Gastrocnemius medialis (tissue), 4 donors: ENCODE results near the gene OTUB1. TPM values are rescaled to one million over a fixed set of nuclear protein-coding genes. Genes with fewer than 3 reads are reported as not detected.
"Not testable (repeated sequence)": the region's sequence is repeated elsewhere in the genome, so short reads cannot be mapped to it uniquely, and the experiment has no call there.

Experiments used
- ATAC-seq, 2 donors: fragments of 150-250 bp; one replicate each; pipeline ENCODE4 v1.9.1; 2016
- DNase-seq, 2 donors: peaks; one replicate each; pipeline ENCODE4 v3.0.0-alpha.2; 2019
- H3K27ac ChIP-seq, 4 donors: fragments of 200-600 bp; sonication (generic); 1 replicate in 1 of 4; 2 replicates in 3 of 4; pipeline ENCODE4 v1.5.1; 2016 to 2018; ENCODE audit warnings: mild to moderate bottlenecking in 2 of 4, moderate library complexity in 1 of 4
- H3K27me3 ChIP-seq, 3 donors: fragments of 200-600 bp; sonication (generic) in 2 of 3; 1 replicate in 1 of 3; 2 replicates in 2 of 3; pipeline versions ENCODE4 v1.5.1 to v1.6.0; 2016 to 2019; ENCODE audit warnings: mild to moderate bottlenecking in 1 of 3, moderate library complexity in 1 of 3
- H3K36me3 ChIP-seq, 2 donors: fragments of 200-600 bp; sonication (generic) in 1 of 2; one replicate each; pipeline ENCODE4 v1.5.1; 2017 to 2018
- H3K4me1 ChIP-seq, 2 donors: fragments of 200-600 bp; sonication (generic) in 1 of 2; one replicate each; pipeline ENCODE4 v1.5.1; 2016 to 2017; ENCODE audit warnings: mild to moderate bottlenecking in 2 of 2
- H3K4me3 ChIP-seq, 4 donors: fragments of 200-600 bp; sonication (generic) in 3 of 4; 1 replicate in 1 of 4; 2 replicates in 3 of 4; pipeline ENCODE4 v1.5.1; 2016 to 2019; ENCODE audit warnings: mild to moderate bottlenecking in 2 of 4
- H3K9me3 ChIP-seq, 3 donors: fragments of 200-600 bp; sonication (generic) in 2 of 3; 1 replicate in 1 of 3; 2 replicates in 2 of 3; pipeline ENCODE4 v1.5.1; 2016 to 2019
- POLR2A ChIP-seq, 2 donors: fragments of 450-650 bp; IDR thresholded peaks; one replicate each; pipeline ENCODE4 v1.6.1; 2017; ENCODE audit warnings: antibody characterized with exemption in 2 of 2, mild to moderate bottlenecking in 2 of 2, moderate library complexity in 2 of 2
- in situ Hi-C, 4 donors: fragments of 200-750 bp; cut with MboI; loops; one replicate each; pipeline versions ENCODE4 v1.15.0 to v1.8.0; 2017; ENCODE audit warnings: low sequenced_read_pairs in 4 of 4
- intact Hi-C: fragments of 100-400 bp; cut with DNase I; formaldehyde crosslinking; loops from one replicate; pipeline ENCODE4 v1.15.1; 2023; ENCODE audit warnings: low total_unique reads
- total RNA-seq, 4 donors: library from RNA; depleted of rRNA; stranded (reverse); fragments of >200 nt; gene quantifications; one replicate each; pipeline versions ENCODE4 v1.1.0 to v1.2.3, GENCODE V29; 2016
- TF ChIP-seq, protein P1 (sequence below), 5 experiments: fragments of 450-650 bp in 3 of 5; fragments of 200-600 bp in 2 of 5; sonication (generic) in 2 of 5; IDR thresholded peaks in 4 of 5; conservative IDR thresholded peaks in 1 of 5; 1 replicate in 4 of 5; 2 replicates in 1 of 5; pipeline ENCODE4 v1.5.1; 2016 to 2019; ENCODE audit warnings: antibody characterized with exemption in 5 of 5, mild to moderate bottlenecking in 3 of 5, moderate library complexity in 3 of 5

OTUB1 gene
- total RNA-seq, 4 donors from 2014 or later: 48.0 to 70.3 (median 59.5) TPM

GRCh38 chr11:63961608-63962412 is 24.4 kb upstream of the OTUB1 start:
- no peak overlapping the region for H3K27ac ChIP-seq
- in situ Hi-C loops (no loop called here), intact Hi-C loops (no loop called here)
- no peak for DNase-seq
- H3K27me3 ChIP-seq: no peaks in the 10 kb centered on the region
- H3K4me1 ChIP-seq: no peaks in the 10 kb centered on the region
- H3K4me3 ChIP-seq: no peak overlapping the region
- no peaks in the 10 kb centered on the region for H3K36me3 ChIP-seq
- H3K9me3 ChIP-seq: no peaks in the 10 kb centered on the region
- ATAC-seq: no peak
- TF ChIP-seq, protein P1, sequence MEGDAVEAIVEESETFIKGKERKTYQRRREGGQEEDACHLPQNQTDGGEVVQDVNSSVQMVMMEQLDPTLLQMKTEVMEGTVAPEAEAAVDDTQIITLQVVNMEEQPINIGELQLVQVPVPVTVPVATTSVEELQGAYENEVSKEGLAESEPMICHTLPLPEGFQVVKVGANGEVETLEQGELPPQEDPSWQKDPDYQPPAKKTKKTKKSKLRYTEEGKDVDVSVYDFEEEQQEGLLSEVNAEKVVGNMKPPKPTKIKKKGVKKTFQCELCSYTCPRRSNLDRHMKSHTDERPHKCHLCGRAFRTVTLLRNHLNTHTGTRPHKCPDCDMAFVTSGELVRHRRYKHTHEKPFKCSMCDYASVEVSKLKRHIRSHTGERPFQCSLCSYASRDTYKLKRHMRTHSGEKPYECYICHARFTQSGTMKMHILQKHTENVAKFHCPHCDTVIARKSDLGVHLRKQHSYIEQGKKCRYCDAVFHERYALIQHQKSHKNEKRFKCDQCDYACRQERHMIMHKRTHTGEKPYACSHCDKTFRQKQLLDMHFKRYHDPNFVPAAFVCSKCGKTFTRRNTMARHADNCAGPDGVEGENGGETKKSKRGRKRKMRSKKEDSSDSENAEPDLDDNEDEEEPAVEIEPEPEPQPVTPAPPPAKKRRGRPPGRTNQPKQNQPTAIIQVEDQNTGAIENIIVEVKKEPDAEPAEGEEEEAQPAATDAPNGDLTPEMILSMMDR (IDR thresholded peaks at IDR 0.05 in 4 of 5, conservative IDR thresholded peaks at IDR 0.05 in 1 of 5): no peak
- no peak for TF ChIP-seq POLR2A (IDR thresholded peaks at IDR 0.05)

DNA sequence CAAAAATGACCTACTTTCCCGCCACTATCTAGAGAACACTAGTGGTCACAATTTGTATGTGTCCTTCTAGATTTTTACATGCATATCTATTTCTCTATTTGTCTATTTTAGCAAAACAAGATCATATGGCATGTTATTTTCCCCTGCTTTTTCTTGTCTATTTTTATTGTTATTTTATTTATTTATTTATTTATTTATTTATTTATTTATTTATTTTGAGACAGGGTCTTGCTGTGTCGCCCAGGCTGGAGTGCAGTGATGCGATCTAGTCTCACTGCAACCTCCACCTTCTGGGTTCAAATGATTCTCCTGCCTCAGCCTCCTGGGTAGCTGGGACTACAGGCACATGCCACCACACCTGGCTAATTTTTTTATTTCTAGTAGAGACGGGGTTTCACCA is 22.3 kb upstream of the OTUB1 start:
- in situ Hi-C loops, H3K4me1 ChIP-seq, H3K27ac ChIP-seq, intact Hi-C loops, H3K36me3 ChIP-seq, H3K4me3 ChIP-seq, DNase-seq, H3K27me3 ChIP-seq, H3K9me3 ChIP-seq, ATAC-seq: not testable (repeated sequence)

GRCh38 chr11:63966444-63966843 is 19.8 kb upstream of the OTUB1 start:
- Histone ChIP-seq H3K27me3 (no peaks in the 10 kb centered on the region), H3K36me3 (no peaks in the 10 kb centered on the region), H3K27ac (no peak overlapping the region), H3K9me3 (no peaks in the 10 kb centered on the region), H3K4me1 (no peaks in the 10 kb centered on the region), H3K4me3 (no peak overlapping the region)
- in situ Hi-C loops: no loop called here
- intact Hi-C loops: no loop called here
- ATAC-seq: no peak
- DNase-seq: no peak
- TF ChIP-seq, protein P1 (IDR thresholded peaks at IDR 0.05 in 4 of 5, conservative IDR thresholded peaks at IDR 0.05 in 1 of 5): no peak
- TF ChIP-seq POLR2A (IDR thresholded peaks at IDR 0.05): no peak

DNA sequence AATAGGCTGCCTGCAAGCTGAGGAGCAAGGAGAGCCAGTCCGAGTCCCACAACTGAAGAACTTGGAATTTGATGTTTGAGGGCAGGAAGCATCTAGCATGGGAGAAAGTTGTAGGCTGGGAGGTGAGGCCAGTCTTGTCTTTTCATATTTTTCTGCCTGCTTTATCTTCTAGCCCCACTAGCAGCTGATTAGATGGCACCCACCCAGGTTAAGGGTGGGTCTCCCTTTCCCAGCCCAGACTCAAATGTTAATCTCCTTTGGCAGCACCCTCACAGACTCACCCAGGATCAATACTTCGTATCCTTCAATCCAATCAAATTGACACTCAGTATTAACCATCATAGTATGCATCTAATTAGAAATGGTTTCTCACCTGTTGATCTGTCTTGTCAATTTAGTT is 16.8 kb upstream of the OTUB1 start:
- no peak for TF ChIP-seq POLR2A (IDR thresholded peaks at IDR 0.05)
- TF ChIP-seq, protein P1 (IDR thresholded peaks at IDR 0.05 in 4 of 5, conservative IDR thresholded peaks at IDR 0.05 in 1 of 5): no peak
- Histone ChIP-seq H3K27ac (no peak overlapping the region), H3K4me3 (no peak overlapping the region), H3K4me1 (peaks cover 0 to 3% of the 10 kb centered on the region in 2 donors), H3K27me3 (no peaks in the 10 kb centered on the region), H3K36me3 (no peaks in the 10 kb centered on the region), H3K9me3 (no peaks in the 10 kb centered on the region)
- ATAC-seq (no peak), DNase-seq (no peak)
- intact Hi-C loops (no loop called here), in situ Hi-C loops (no loop called here)

DNA sequence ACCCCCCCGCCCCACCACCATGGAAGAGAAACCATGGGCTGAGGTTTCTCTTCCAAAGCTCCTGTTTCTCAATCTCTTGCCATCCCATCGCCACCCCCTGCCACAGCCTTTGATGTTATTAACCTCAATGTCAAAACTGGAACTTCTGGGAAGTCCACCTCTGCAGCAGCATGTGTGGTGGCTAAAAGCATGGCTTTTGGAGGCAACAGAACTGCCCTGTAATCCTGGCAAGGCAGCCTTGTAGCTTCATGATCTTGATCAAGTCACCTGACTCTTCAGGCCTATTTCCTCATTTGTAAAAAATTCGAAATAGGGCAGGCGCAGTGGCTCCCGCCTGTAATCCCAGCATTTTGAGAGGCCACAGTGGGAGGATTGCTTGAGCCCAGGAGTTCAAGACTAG is 15.3 kb upstream of the OTUB1 start:
- ATAC-seq: no peak
- intact Hi-C loops (no loop called here), in situ Hi-C loops (no loop called here)
- no peak overlapping the region for H3K27ac ChIP-seq
- TF ChIP-seq, protein P1 (IDR thresholded peaks at IDR 0.05 in 4 of 5, conservative IDR thresholded peaks at IDR 0.05 in 1 of 5): no peak
- no peak for TF ChIP-seq POLR2A (IDR thresholded peaks at IDR 0.05)
- no peaks in the 10 kb centered on the region for H3K9me3 ChIP-seq
- no peaks in the 10 kb centered on the region for H3K36me3 ChIP-seq
- H3K4me1 ChIP-seq: peaks cover 8 to 13% of the 10 kb centered on the region in 2 donors
- DNase-seq: no peak
- no peak overlapping the region for H3K4me3 ChIP-seq
- H3K27me3 ChIP-seq: no peaks in the 10 kb centered on the region

DNA sequence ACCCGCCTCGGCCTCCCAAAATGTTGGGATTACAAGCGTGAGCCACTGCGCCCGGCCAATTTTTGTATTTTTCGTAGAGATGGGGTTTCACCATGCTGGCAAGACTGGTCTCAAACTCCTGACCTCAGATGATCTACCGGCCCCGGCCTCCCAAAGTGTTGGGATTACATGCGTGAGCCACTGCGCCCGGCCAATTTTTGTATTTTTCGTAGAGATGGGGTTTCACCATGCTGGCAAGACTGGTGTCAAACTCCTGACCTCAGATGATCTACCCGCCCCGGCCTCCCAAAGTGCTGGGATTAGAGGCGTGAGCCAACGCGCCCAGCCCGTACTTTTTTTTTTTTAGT is 12.4 kb upstream of the OTUB1 start:
- intact Hi-C loops: loop anchor here (2.0 kb wide), 1 partner anchor 55 kb away; no protein-coding TSS in a partner anchor

More for the DNA sequence above, 12.4 kb upstream of the OTUB1 start:
- Histone ChIP-seq H3K4me3 (peak overlapping the region in 2 of 4 donors; percentile 92 to 99), H3K4me1 (peaks cover 24 to 27% of the 10 kb centered on the region in 2 donors)
- ATAC-seq, H3K9me3 ChIP-seq, DNase-seq, H3K36me3 ChIP-seq, in situ Hi-C loops, H3K27ac ChIP-seq, H3K27me3 ChIP-seq: not testable (repeated sequence)
